Astrocyte (in vitro differentiated cells and primary cell): ENCODE data around the gene PXDN.

Experiments
- CTCF ChIP-seq: IDR thresholded peaks from 2 replicates; pipeline ENCODE4 v1.5.1; 2011; ENCODE audit warnings: low read depth, mild to moderate bottlenecking, inconsistent platforms, low read length, moderate library complexity; ENCODE audit not compliant: insufficient read depth
- EZH2 ChIP-seq: IDR thresholded peaks from 2 replicates; pipeline ENCODE4 v1.6.1; 2012; ENCODE audit warnings: mild to moderate bottlenecking, low read length, inconsistent platforms; ENCODE audit not compliant: insufficient read depth

GRCh38 chr2:1772471-1773267 lies 28.4 kb upstream of the PXDN start:
- no peak for TF ChIP-seq EZH2
- TF ChIP-seq CTCF: no peak
